Colonic mucosa (tissue), 4 donors: ENCODE data around the gene B3GALT4. TPM values are rescaled to one million over a fixed set of nuclear protein-coding genes. Genes with fewer than 3 reads are reported as not detected.

Experiments used
- DNase-seq: peaks from one replicate; pipeline ENCODE4 v3.0.0-alpha.2; 2020
- H3K27ac ChIP-seq: fragments of 200-600 bp; one replicate; pipeline ENCODE4 v1.8.0; 2021
- H3K27me3 ChIP-seq: fragments of 200-600 bp; one replicate; pipeline ENCODE4 v1.8.0; 2021
- H3K36me3 ChIP-seq: fragments of 200-600 bp; one replicate; pipeline ENCODE4 v1.8.0; 2021
- H3K4me1 ChIP-seq: fragments of 200-600 bp; one replicate; pipeline ENCODE4 v1.8.0; 2021; ENCODE audit warnings: mild to moderate bottlenecking
- H3K4me3 ChIP-seq: fragments of 200-600 bp; one replicate; pipeline ENCODE4 v1.8.0; 2021
- H3K9ac ChIP-seq, 2 donors: one replicate each; pipeline ENCODE4 v1.7.0; 2013; ENCODE audit warnings: control low read depth in 2 of 2, low read depth in 2 of 2, low read length in 2 of 2
- H3K9me3 ChIP-seq: fragments of 200-600 bp; one replicate; pipeline ENCODE4 v1.8.0; 2021
- CTCF ChIP-seq: fragments of 200-600 bp; IDR thresholded peaks from one replicate; pipeline ENCODE4 v1.8.0; 2022; ENCODE audit warnings: antibody characterized with exemption, mild to moderate bottlenecking
- intact Hi-C: fragments of 100-400 bp; cut with DNase I; formaldehyde crosslinking; loops from one replicate; pipeline ENCODE4 v1.14.1; 2022
- total RNA-seq, 2 donors: library from RNA; stranded (reverse); fragmentation: NEBNext Ultra II Directional in 1 of 2; extraction: Animal tissue kit (Norgen Biotek cat#: 25700) in 1 of 2; gene quantifications; one replicate each; pipeline ENCODE4 v1.2.1, GENCODE V29; 2021
- donor health status: healthy.
- donor health status: DM: no; HTN: no; CAD: no.
- donor health status: DM: no; HTN: no; CAD: no.

The B3GALT4 gene
- total RNA-seq, 2 donors from 2014 or later: 22.0 to 26.4 TPM

- H3K4me1 ChIP-seq: no peaks in the 10 kb centered on the region
- no peak for DNase-seq
- no peaks in the 10 kb centered on the region for H3K36me3 ChIP-seq
- H3K9me3 ChIP-seq: no peaks in the 10 kb centered on the region
- H3K4me3 ChIP-seq: no peak overlapping the region
- H3K27me3 ChIP-seq: no peaks in the 10 kb centered on the region
- no peak overlapping the region for H3K27ac ChIP-seq
- intact Hi-C loops: no loop called here
- TF ChIP-seq CTCF: no peak
- no peak overlapping the region for H3K9ac ChIP-seq
These were observed 35.0 kb upstream of the B3GALT4 start for GRCh38 chr6:33241968-33242367.

DNA sequence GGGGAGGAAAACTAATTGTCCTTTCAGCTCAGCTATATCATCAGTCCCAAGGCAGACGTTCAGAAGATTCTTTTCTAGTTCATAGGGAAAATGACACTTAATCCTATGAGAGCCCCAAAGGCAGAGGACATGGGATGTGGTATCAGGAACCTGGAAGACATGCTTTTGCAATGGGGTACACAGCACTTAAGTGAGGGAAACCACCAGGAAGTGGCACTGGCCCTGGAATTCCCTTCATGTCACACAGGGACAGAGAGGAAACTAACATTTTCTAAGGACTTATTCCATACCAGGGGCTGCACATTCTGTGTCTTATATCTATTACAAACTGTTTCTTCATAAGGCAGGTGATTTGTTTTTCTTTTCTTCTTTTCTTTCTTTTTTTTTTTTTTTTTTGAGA is 33.4 kb upstream of the B3GALT4 start:
- H3K27me3 ChIP-seq: no peaks in the 10 kb centered on the region
- H3K9ac ChIP-seq: no peak overlapping the region
- no peak overlapping the region for H3K27ac ChIP-seq
- DNase-seq: no peak
- intact Hi-C loops: no loop called here
- no peaks in the 10 kb centered on the region for H3K4me1 ChIP-seq
- TF ChIP-seq CTCF: no peak
- H3K9me3 ChIP-seq: no peaks in the 10 kb centered on the region
- H3K4me3 ChIP-seq: no peak overlapping the region
- H3K36me3 ChIP-seq: no peaks in the 10 kb centered on the region

DNA sequence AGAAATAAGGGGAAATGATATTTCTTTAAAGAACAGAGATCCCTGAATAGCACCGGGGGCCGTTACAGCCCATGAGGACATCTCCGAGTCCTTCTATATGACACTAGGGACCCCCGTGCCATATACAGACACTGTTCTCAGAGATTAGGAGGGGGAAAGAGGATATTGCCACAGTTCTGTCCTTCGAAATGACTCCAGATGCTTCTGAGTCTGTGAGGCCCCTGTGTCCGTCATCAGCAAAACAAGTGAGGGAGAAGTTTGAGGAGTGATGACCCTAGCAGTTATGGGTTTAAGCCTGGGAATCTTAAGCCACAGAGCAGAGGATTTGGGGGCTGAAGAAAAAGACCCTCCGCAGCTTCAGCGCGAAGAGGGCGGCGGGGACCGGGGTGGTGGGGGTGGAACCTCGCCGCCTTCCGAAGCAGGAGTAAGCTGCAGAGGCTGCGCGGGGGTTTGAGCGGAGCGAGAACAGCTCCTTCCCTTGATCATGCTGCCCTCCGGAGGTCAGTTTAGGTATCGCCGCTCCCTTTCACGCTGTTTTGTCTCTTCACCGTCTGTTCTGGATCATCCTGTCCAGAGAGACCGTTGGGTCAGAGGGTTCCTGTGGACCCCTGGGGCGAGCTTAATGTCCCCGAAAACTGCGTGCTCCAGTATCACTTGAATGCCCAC is 28.8 kb upstream of the B3GALT4 start:
- peak; percentile 97 for DNase-seq
- peak overlapping the region; percentile 54 for H3K4me3 ChIP-seq

DNA sequence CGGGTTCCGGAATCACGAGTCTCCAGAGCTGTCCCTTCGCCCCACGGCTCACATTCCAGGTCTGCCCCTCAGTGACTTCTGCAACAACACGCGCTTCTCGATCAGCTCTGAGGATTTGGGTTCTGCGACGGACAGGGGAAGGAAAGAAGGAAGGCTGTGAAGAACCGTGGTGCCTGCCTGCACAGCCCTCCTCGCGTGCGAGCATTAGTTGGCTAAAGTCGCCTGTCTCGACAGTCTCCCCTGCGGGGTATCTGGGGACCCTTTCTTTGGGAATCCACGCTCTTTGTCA is 28.3 kb upstream of the B3GALT4 start:
- Histone ChIP-seq H3K9me3 (no peaks in the 10 kb centered on the region), H3K4me3 (peak overlapping the region; percentile 54), H3K27me3 (no peaks in the 10 kb centered on the region), H3K27ac (peak overlapping the region; percentile 91), H3K9ac (peak overlapping the region; percentile 62 to 79), H3K36me3 (no peaks in the 10 kb centered on the region), H3K4me1 (peaks cover 5% of the 10 kb centered on the region)
- DNase-seq: no peak
- TF ChIP-seq CTCF: no peak
- intact Hi-C loops: loop anchor here (2.0 to 5.0 kb wide), 3 partner anchors 86 to 234 kb away; no protein-coding TSS in a partner anchor

More for the DNA sequence above, 28.8 kb upstream of the B3GALT4 start:
- Histone ChIP-seq H3K9ac (peak overlapping the region in 1 of 2 donors; percentile 79), H3K27ac (peak overlapping the region; percentile 91), H3K27me3 (no peaks in the 10 kb centered on the region), H3K36me3 (no peaks in the 10 kb centered on the region), H3K4me1 (peaks cover 5% of the 10 kb centered on the region), H3K9me3 (no peaks in the 10 kb centered on the region)
- TF ChIP-seq CTCF: peak; percentile 97
- intact Hi-C loops: loop anchor here (2.0 to 5.0 kb wide), 3 partner anchors 86 to 233 kb away; no protein-coding TSS in a partner anchor

- intact Hi-C loops: loop anchor here (2.0 to 5.0 kb wide), 3 partner anchors 87 to 234 kb away; no protein-coding TSS in a partner anchor
- H3K27ac ChIP-seq: peak overlapping the region; percentile 91
These were observed 27.8 kb upstream of the B3GALT4 start for GRCh38 chr6:33248932-33249731.

More at GRCh38 chr6:33248932-33249731, 27.8 kb upstream of the B3GALT4 start:
- H3K36me3 ChIP-seq: no peaks in the 10 kb centered on the region
- H3K4me3 ChIP-seq: peak overlapping the region; percentile 54
- H3K9ac ChIP-seq: peak overlapping the region; percentile 93 to 95
- no peaks in the 10 kb centered on the region for H3K27me3 ChIP-seq
- no peaks in the 10 kb centered on the region for H3K9me3 ChIP-seq
- DNase-seq: peak; percentile 98
- no peak for TF ChIP-seq CTCF
- H3K4me1 ChIP-seq: peaks cover 5% of the 10 kb centered on the region
